SU-DHL-6 (cell line): ENCODE data around the gene ATP5MG.
"Not testable (repeated sequence)": the region's sequence is repeated elsewhere in the genome, so short reads cannot be mapped to it uniquely, and the experiment has no call there.

Experiments used
- H2AFZ ChIP-seq: fragments of 200-600 bp; sonication (generic); 2 replicates; pipeline ENCODE4 v1.6.1; 2014; ENCODE audit warnings: low read depth, mild to moderate bottlenecking, moderate library complexity, mixed read lengths, antibody characterized with exemption, low read length; ENCODE audit not compliant: severe bottlenecking
- H3F3A ChIP-seq: fragments of 200-600 bp; shearing (Covaris generic); 2 replicates; pipeline ENCODE4 v1.6.0; 2016; ENCODE audit warnings: antibody characterized with exemption, mild to moderate bottlenecking; ENCODE audit not compliant: insufficient read depth
- H3K27ac ChIP-seq: fragments of 200-600 bp; sonication (generic); 2 replicates; pipeline ENCODE4 v1.5.1; 2016; ENCODE audit warnings: low read depth, mild to moderate bottlenecking, low read length, moderate library complexity, mixed read lengths
- H3K27me3 ChIP-seq: fragments of 200-600 bp; sonication (generic), shearing (Covaris generic); 2 replicates; pipeline ENCODE4 v1.6.0; 2014; ENCODE audit warnings: mild to moderate bottlenecking, low read length
- H3K36me3 ChIP-seq: fragments of 200-600 bp; sonication (generic); 2 replicates; pipeline ENCODE4 v1.6.1; 2014; ENCODE audit warnings: mild to moderate bottlenecking, low read length, mixed read lengths
- H3K4me2 ChIP-seq: fragments of 300-600, 200-600 bp; shearing (Covaris generic), sonication (generic); 2 replicates; pipeline ENCODE4 v1.6.0; 2014; ENCODE audit warnings: low read length, low read depth, mild to moderate bottlenecking; ENCODE audit not compliant: poor library complexity, severe bottlenecking
- H3K4me3 ChIP-seq: fragments of 200-600 bp; sonication (generic); 2 replicates; pipeline ENCODE4 v1.5.1; 2014; ENCODE audit warnings: antibody characterized with exemption, low read length, mild to moderate bottlenecking, mixed read lengths; ENCODE audit not compliant: insufficient read depth, poor library complexity, severe bottlenecking
- H3K79me2 ChIP-seq: fragments of 200-600 bp; sonication (generic); 2 replicates; pipeline ENCODE4 v1.6.1; 2014; ENCODE audit warnings: mild to moderate bottlenecking, low read length, moderate library complexity; ENCODE audit not compliant: insufficient read depth
- H3K9ac ChIP-seq: fragments of 200-600 bp; sonication (generic); 2 replicates; pipeline ENCODE4 v1.7.0; 2014; ENCODE audit warnings: mild to moderate bottlenecking, low read length
- H3K9me2 ChIP-seq: fragments of 200-600 bp; sonication (generic); replicated peaks from 2 replicates; pipeline ENCODE4 v1.6.1; 2014; ENCODE audit warnings: low read length; ENCODE audit not compliant: insufficient read depth
- H3K9me3 ChIP-seq: fragments of 200-600 bp; sonication (generic); 2 replicates; pipeline ENCODE4 v1.6.1; 2014; ENCODE audit warnings: low read length, mixed read lengths; ENCODE audit not compliant: insufficient read depth
- H4K20me1 ChIP-seq: fragments of 200-600 bp; sonication (generic); 2 replicates; pipeline ENCODE4 v1.6.1; 2014; ENCODE audit warnings: low read depth, mild to moderate bottlenecking, antibody characterized with exemption, low read length, moderate library complexity, mixed read lengths
- CTCF ChIP-seq: fragments of 200-600 bp; sonication (generic); IDR thresholded peaks from one replicate; pipeline ENCODE4 v1.5.1; 2017; ENCODE audit warnings: antibody characterized with exemption, mild to moderate bottlenecking, low read length, moderate library complexity; ENCODE audit not compliant: insufficient read depth, poor library complexity, severe bottlenecking
- EZH2phosphoT487 ChIP-seq: fragments of 200-600 bp; sonication (generic), shearing (Covaris generic); conservative IDR thresholded peaks from 2 replicates; pipeline ENCODE4 v1.6.1; 2018; ENCODE audit warnings: mild to moderate bottlenecking, antibody characterized with exemption, low read length, moderate library complexity, mixed read lengths

Gene ATP5MG

GRCh38 chr11:118397448-118397847, 4.0 kb upstream of the ATP5MG start:
- Histone ChIP-seq H3K9me2 (no peaks in the 10 kb centered on the region), H3K4me2 (no peak overlapping the region), H3K36me3 (peaks cover 2% of the 10 kb centered on the region; the same call in 1 of the 2 replicates), H3K27ac (no peak overlapping the region), H4K20me1 (peaks cover 4% of the 10 kb centered on the region; the same call in 1 of the 2 replicates), H3K4me3 (no peak overlapping the region), H3K9ac (no peak overlapping the region), H3K9me3 (no peaks in the 10 kb centered on the region), H3F3A (peaks cover 24% of the 10 kb centered on the region), H2AFZ (no peak overlapping the region), H3K79me2 (peaks cover 11% of the 10 kb centered on the region), H3K27me3 (no peaks in the 10 kb centered on the region)
- TF ChIP-seq CTCF (no peak), EZH2phosphoT487 (no peak)

GRCh38 chr11:118398791-118399559, 2.4 kb upstream of the ATP5MG start:
- Histone ChIP-seq H3K36me3 (no peaks in the 10 kb centered on the region; the same call in 1 of the 2 replicates), H3K4me3 (no peak overlapping the region), H2AFZ (no peak overlapping the region), H3K9me3 (no peaks in the 10 kb centered on the region), H3K9me2 (no peaks in the 10 kb centered on the region), H3K9ac (no peak overlapping the region), H3K27ac (peak overlapping the region; percentile 24; the same call in 1 of the 2 replicates), H3K79me2 (peaks cover 26% of the 10 kb centered on the region), H3K4me2 (no peak overlapping the region), H3K27me3 (no peaks in the 10 kb centered on the region), H4K20me1 (peaks cover 13% of the 10 kb centered on the region), H3F3A (peaks cover 24% of the 10 kb centered on the region)
- TF ChIP-seq EZH2phosphoT487 (no peak), CTCF (no peak)

GRCh38 chr11:118401880-118402590, 629 bp downstream of the ATP5MG start:
- Histone ChIP-seq H3K9me3 (no peaks in the 10 kb centered on the region), H2AFZ (peak overlapping the region; percentile 44), H4K20me1 (peaks cover 24% of the 10 kb centered on the region), H3F3A (peaks cover 20% of the 10 kb centered on the region), H3K27me3 (no peaks in the 10 kb centered on the region), H3K36me3 (peaks cover 18% of the 10 kb centered on the region), H3K9me2 (no peaks in the 10 kb centered on the region), H3K4me2 (peak overlapping the region; percentile 82), H3K9ac (peak overlapping the region; percentile 82), H3K27ac (peak overlapping the region; percentile 72), H3K4me3 (peak overlapping the region; percentile 97), H3K79me2 (peaks cover 57% of the 10 kb centered on the region)
- TF ChIP-seq EZH2phosphoT487 (no peak), CTCF (no peak)

GRCh38 chr11:118402594-118402993, 1.2 kb downstream of the ATP5MG start:
- Histone ChIP-seq H4K20me1 (peaks cover 24% of the 10 kb centered on the region), H3K79me2 (peaks cover 62% of the 10 kb centered on the region)
- not testable (repeated sequence) for H3K27ac ChIP-seq

More at GRCh38 chr11:118402594-118402993, 1.2 kb downstream of the ATP5MG start:
- Histone ChIP-seq H3K4me3 (peak overlapping the region; percentile 97), H3K36me3 (peaks cover 24% of the 10 kb centered on the region), H3K9ac (peak overlapping the region; percentile 82), H3K4me2 (peak overlapping the region; percentile 82), H3F3A (peaks cover 18% of the 10 kb centered on the region)
- not testable (repeated sequence) for H2AFZ ChIP-seq, H3K9me2 ChIP-seq, H3K27me3 ChIP-seq, H3K9me3 ChIP-seq
